ENCODE results near the gene ZFP28. TPM values are rescaled to one million over a fixed set of nuclear protein-coding genes. Genes with fewer than 3 reads are reported as not detected.

ZFP28 gene
- total and polyA plus RNA-seq, 2 of the 8 experiments (the other 6 are each of a cell fraction or from before 2014, with no cell fraction given) = 1.6 to 4.5 TPM

DNA sequence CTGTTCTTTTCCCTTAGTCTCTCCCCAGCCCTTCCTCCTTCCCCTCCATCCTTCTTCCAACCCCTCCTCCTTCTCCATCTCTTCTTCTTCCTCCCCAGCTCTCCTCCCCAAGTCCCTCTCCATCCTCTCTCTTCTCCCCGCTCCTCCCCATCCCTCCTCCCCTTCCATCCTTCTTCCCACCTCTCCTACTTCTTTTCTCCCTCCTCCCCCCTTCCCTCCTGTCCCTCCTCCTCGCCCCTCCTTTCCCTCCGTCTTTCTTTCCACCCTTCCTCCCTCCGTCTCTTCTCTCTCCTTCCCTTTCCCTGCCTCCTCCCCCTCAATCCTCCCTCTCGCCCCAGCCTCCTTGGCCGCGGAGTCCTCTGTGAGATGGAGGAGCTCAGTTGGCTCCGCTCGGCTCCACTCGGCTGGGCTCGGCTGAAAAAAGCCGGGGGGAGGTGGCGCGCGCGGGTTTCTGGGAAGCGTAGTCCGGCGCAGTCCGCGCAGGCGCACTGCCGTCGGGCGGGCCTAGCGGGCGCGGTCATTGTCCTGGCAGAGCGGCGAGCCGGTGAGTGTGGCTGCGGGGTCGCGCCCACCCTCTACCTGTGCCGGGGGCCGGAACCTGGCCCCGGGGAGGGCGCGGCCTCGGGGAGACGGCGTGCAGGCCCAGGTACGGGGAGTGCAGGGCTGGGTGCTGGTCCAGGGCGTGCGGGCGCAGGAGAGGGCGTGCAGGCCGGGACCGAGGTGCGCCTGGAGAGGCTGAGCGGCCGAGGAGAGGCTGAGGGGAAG is 56.2 kb downstream of the ZFP28 start, which contains the start of gene ZNF71:
TSS of gene ZNF71 (plus strand) at position 520 of the 765 bp plus-strand sequence. CDS start 6,257 bp downstream, outside the sequence.
- peak within 1 kb of the TSS; percentile 79 for H3K14ac ChIP-seq (ENCODE audit: insufficient read length)
- peak within 1 kb of the TSS; percentile 71 for H3K18ac ChIP-seq (ENCODE audit: extremely low read depth, low read length)
- peak within 1 kb of the TSS; percentile 33; the same call in 1 of the 2 replicates for H3K27ac ChIP-seq (ENCODE audit: low read depth, low read length)
- H3K4me3 ChIP-seq (ENCODE audit: extremely low read depth in 1 of 4, insufficient read depth in 2 of 4, low read depth in 3 of 4, low read length in 4 of 4) = peak within 1 kb of the TSS; percentile 76 to 99 (median 90)
- H2BK20ac ChIP-seq (ENCODE audit: low read length) = no peak within 1 kb of the TSS
- H3K56ac ChIP-seq (replicated peaks; ENCODE audit: insufficient read length, low read depth, low read length) = peak within 1 kb of the TSS; percentile 90
- peak within 1 kb of the TSS; percentile 95 for H2BK15ac ChIP-seq (ENCODE audit: low read length)
- peak within 1 kb of the TSS; percentile 84 for H4K91ac ChIP-seq (replicated peaks; ENCODE audit: insufficient read length, low read length)
- peak within 1 kb of the TSS; percentile 73 for H3K23ac ChIP-seq (ENCODE audit: insufficient read length)
- peak within 1 kb of the TSS; percentile 55 for H2AFZ ChIP-seq (ENCODE audit: low read length)
- H4K20me1 ChIP-seq (replicated peaks in 1 of 2; ENCODE audit: control insufficient read depth in 1 of 2, insufficient read depth in 2 of 2, low read length in 2 of 2) = peaks cover 0 to 6% of the 10 kb centered on the region in 2 experiments
- FAIRE-seq (no peak), DNase-seq (ENCODE audit: low read depth in 1 of 2, low spot score in 2 of 2) (peak; percentile 71 to 94)
- peak within 1 kb of the TSS; percentile 75 for H2BK5ac ChIP-seq (ENCODE audit: low read depth, low read length)
- H2AK5ac ChIP-seq (ENCODE audit: low read depth, low read length) = peak within 1 kb of the TSS; percentile 82; the same call in 1 of the 2 replicates
- H4K8ac ChIP-seq (ENCODE audit: extremely low read depth, insufficient read depth, low read length) = peak within 1 kb of the TSS; percentile 95
- no peaks in the 10 kb centered on the region; a peak in 1 of 8 replicates for H3K36me3 ChIP-seq (ENCODE audit: control insufficient read depth in 2 of 4, insufficient read depth in 4 of 4, low read length in 3 of 4)
- 4 to 100% methylated on average over 1 to 40 of the region's 52 CpGs for WGBS, 2 experiments (ENCODE audit: extremely low coverage in 1 of 2, insufficient coverage in 1 of 2, insufficient read length in 1 of 2, insufficient replicate concordance in 2 of 2, low coverage in 1 of 2, low lambda C conversion rate in 2 of 2, missing lambda C conversion rate in 1 of 2)
- no peaks in the 10 kb centered on the region for H3K27me3 ChIP-seq (replicated peaks in 1 of 4; ENCODE audit: control insufficient read depth in 3 of 4, extremely low read depth in 1 of 4, insufficient read depth in 3 of 4, low read length in 3 of 4)
- H3K4ac ChIP-seq (replicated peaks; ENCODE audit: insufficient read length, low read depth, low read length) = peak within 1 kb of the TSS; percentile 95
- peaks cover 14% of the 10 kb centered on the region for H3K23me2 ChIP-seq (ENCODE audit: low read depth, low read length)
- H3K9me3 ChIP-seq (ENCODE audit: insufficient read depth in 2 of 2, low read depth in 1 of 2, low read length in 1 of 2) = peaks cover 4 to 8% of the 10 kb centered on the region in 2 experiments
- H3K4me1 ChIP-seq (replicated peaks in 1 of 4; ENCODE audit: control insufficient read depth in 3 of 4, insufficient read depth in 4 of 4, low read length in 3 of 4) = peaks cover 0 to 3% (median 1%) of the 10 kb centered on the region in 4 experiments; a peak in 2 of 7 replicates
- H3K79me1 ChIP-seq (ENCODE audit: low read depth, low read length) = peaks cover 8% of the 10 kb centered on the region
- ChIA-PET CTCF (ENCODE audit: partially characterized antibody) (interaction anchor here (0.6 to 0.7 kb wide), 2 partner anchors 675 to 1453 kb away, joined by 4 read pairs; no protein-coding TSS in a partner anchor), POLR2A (ENCODE audit: partially characterized antibody) (interaction anchor here (0.6 to 1.6 kb wide), 6 partner anchors 9 to 862 kb away, joined by 3 to 7 read pairs (median 3); partner anchors contain the start of gene VN1R1)
- peaks cover 0 to 18% of the 10 kb centered on the region in 2 experiments; a peak in 2 of 4 replicates for H3K79me2 ChIP-seq (ENCODE audit: control insufficient read depth in 1 of 2, insufficient read depth in 2 of 2, low read length in 2 of 2)
- H2BK120ac ChIP-seq (replicated peaks; ENCODE audit: low read depth, low read length) = peak within 1 kb of the TSS; percentile 52
- H3K4me2 ChIP-seq (ENCODE audit: insufficient read depth in 1 of 2, low read depth in 2 of 2, low read length in 2 of 2) = peak within 1 kb of the TSS; percentile 90 to 99
- peak within 1 kb of the TSS; percentile 65 to 92 (median 86) for H3K9ac ChIP-seq (replicated peaks in 1 of 4; ENCODE audit: extremely low read depth in 1 of 4, low read depth in 3 of 4, low read length in 3 of 4)
- H2BK12ac ChIP-seq (ENCODE audit: low read depth, low read length) = 0 out of 2 replicates have a peak within 1 kb of the TSS, but pooled peaks have one; percentile 84
- peak within 1 kb of the TSS; percentile 34 for H4K5ac ChIP-seq (ENCODE audit: insufficient read length, low read depth, low read length)
- TF ChIP-seq BRCA1 (IDR thresholded peaks at IDR 0.05; ENCODE audit: low read depth, low read length) (no peak), TCF12 (IDR thresholded peaks at IDR 0.05; ENCODE audit: low read depth, low read length) (no peak), NRF1 (IDR thresholded peaks at IDR 0.05; ENCODE audit: low read depth, low read length) (peak; percentile 58), KDM4A (IDR thresholded peaks at IDR 0.05; ENCODE audit: low read depth, low read length, severe bottlenecking) (peak; percentile 95), RXRA (IDR thresholded peaks at IDR 0.05; ENCODE audit: insufficient read depth, low read depth, low read length) (no peak), SRF (IDR thresholded peaks at IDR 0.05; ENCODE audit: low read depth, low read length) (no peak), SP2 (IDR thresholded peaks at IDR 0.05; ENCODE audit: low read length) (no peak), EP300 (IDR thresholded peaks at IDR 0.05; ENCODE audit: borderline replicate concordance in 1 of 2, low read depth in 2 of 2, low read length in 2 of 2) (no peak), GTF2F1 (IDR thresholded peaks at IDR 0.05; ENCODE audit: borderline replicate concordance, low read depth, low read length) (no peak), KDM1A (IDR thresholded peaks at IDR 0.05; ENCODE audit: borderline replicate concordance, low read length) (peak; percentile 77)
- TF ChIP-seq, protein P1, sequence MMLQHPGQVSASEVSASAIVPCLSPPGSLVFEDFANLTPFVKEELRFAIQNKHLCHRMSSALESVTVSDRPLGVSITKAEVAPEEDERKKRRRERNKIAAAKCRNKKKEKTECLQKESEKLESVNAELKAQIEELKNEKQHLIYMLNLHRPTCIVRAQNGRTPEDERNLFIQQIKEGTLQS (IDR thresholded peaks at IDR 0.05; ENCODE audit: insufficient read depth, low read depth, low read length) = no peak
